HepG2 (cell line): Measurements from ENCODE around the gene MMS19. TPM values are rescaled to one million over a fixed set of nuclear protein-coding genes. Genes with fewer than 3 reads are reported as not detected.

Experiments used
- AGO1 ChIP-seq: fragments of 200-400 bp; formaldehyde crosslinking; IDR thresholded peaks from 2 replicates; pipeline ENCODE4 v1.6.1; 2017; ENCODE audit warnings: mild to moderate bottlenecking, low read depth, low read length, moderate library complexity; ENCODE audit not compliant: poor library complexity, severe bottlenecking
- CCDC6 ChIP-seq: sonication (generic); formaldehyde crosslinking; IDR thresholded peaks from 2 replicates; pipeline ENCODE4 v1.8.1; 2022; ENCODE audit warnings: mild to moderate bottlenecking, missing genetic modification reagents, moderate library complexity
- CENPX ChIP-seq: sonication (generic); formaldehyde crosslinking; IDR thresholded peaks from 2 replicates; pipeline ENCODE4 v1.9.0; 2021; ENCODE audit warnings: mild to moderate bottlenecking, missing genetic modification reagents, moderate library complexity
- HOXA5 ChIP-seq: sonication (generic); formaldehyde crosslinking; IDR thresholded peaks from 2 replicates; pipeline ENCODE4 v1.4.0; 2020; ENCODE audit warnings: missing genetic modification reagents
- IRF2 ChIP-seq: IDR thresholded peaks from 2 replicates; pipeline ENCODE4 v1.6.1; 2018; ENCODE audit warnings: missing genetic modification reagents, missing compliant biosample characterization
- KLF9 ChIP-seq: IDR thresholded peaks from 2 replicates; pipeline ENCODE4 v1.6.1; 2016; ENCODE audit warnings: low read depth
- MIER2 ChIP-seq: IDR thresholded peaks from 2 replicates; pipeline ENCODE4 v1.6.1; 2016; ENCODE audit warnings: missing biosample characterization, missing genetic modification reagents
- NFKBIZ ChIP-seq: IDR thresholded peaks from 2 replicates; pipeline ENCODE4 v1.6.1; 2018; ENCODE audit warnings: missing genetic modification reagents, missing compliant biosample characterization
- PAWR ChIP-seq: sonication (generic); formaldehyde crosslinking; IDR thresholded peaks from 2 replicates; pipeline ENCODE4 v1.4.0; 2020; ENCODE audit warnings: missing genetic modification reagents, mild to moderate bottlenecking, borderline replicate concordance
- PHB2 ChIP-seq: fragments of 450-650 bp; IDR thresholded peaks from 2 replicates; pipeline ENCODE4 v1.6.1; 2018; ENCODE audit not compliant: partially characterized antibody
- PPARG ChIP-seq: conservative IDR thresholded peaks from 2 replicates; pipeline ENCODE4 v1.6.1; 2016; ENCODE audit warnings: missing biosample characterization, missing genetic modification reagents
- RAD51 ChIP-seq: fragments of 450-650 bp; IDR thresholded peaks from 2 replicates; pipeline ENCODE4 v1.6.1; 2016; ENCODE audit warnings: borderline replicate concordance
- RFXAP ChIP-seq: sonication (generic); formaldehyde crosslinking; IDR thresholded peaks from 2 replicates; pipeline ENCODE4 v1.4.0; 2020; ENCODE audit warnings: missing genetic modification reagents, borderline replicate concordance
- SPEN ChIP-seq: sonication (generic); formaldehyde crosslinking; IDR thresholded peaks from 2 replicates; pipeline ENCODE4 v1.5.1; 2020; ENCODE audit warnings: low read depth, mild to moderate bottlenecking, missing genetic modification reagents
- TBP ChIP-seq: sonication (generic); formaldehyde crosslinking; IDR thresholded peaks from 2 replicates; pipeline ENCODE4 v1.5.0; 2020; ENCODE audit warnings: missing genetic modification reagents
- ZBTB20 ChIP-seq: sonication (generic); formaldehyde crosslinking; IDR thresholded peaks from 2 replicates; pipeline ENCODE4 v1.8.1; 2023; ENCODE audit warnings: missing genetic modification reagents, low read depth, mild to moderate bottlenecking, borderline replicate concordance
- ZFP36 ChIP-seq: fragments of 150-350 bp; IDR thresholded peaks from 2 replicates; pipeline ENCODE4 v1.6.1; 2018; ENCODE audit warnings: borderline replicate concordance, low read length, low read depth; ENCODE audit not compliant: partially characterized antibody
- ZNF143 ChIP-seq: sonication (generic); formaldehyde crosslinking; IDR thresholded peaks from 2 replicates; pipeline ENCODE4 v1.4.0; 2020; ENCODE audit warnings: missing genetic modification reagents
- ZNF207 ChIP-seq: fragments of 450-650 bp; IDR thresholded peaks from 2 replicates; pipeline ENCODE4 v1.6.1; 2016; ENCODE audit warnings: antibody characterized with exemption, borderline replicate concordance
- ZNF225 ChIP-seq: sonication (generic); formaldehyde crosslinking; IDR thresholded peaks from 2 replicates; pipeline ENCODE4 v1.4.0; 2020; ENCODE audit warnings: mild to moderate bottlenecking, missing genetic modification reagents
- ZNF562 ChIP-seq: sonication (generic); formaldehyde crosslinking; IDR thresholded peaks from 2 replicates; pipeline ENCODE4 v1.8.0; 2022; ENCODE audit warnings: missing genetic modification reagents, borderline replicate concordance
- ZNF850 ChIP-seq: sonication (generic); formaldehyde crosslinking; conservative IDR thresholded peaks from 2 replicates; pipeline ENCODE4 v1.9.0; 2021; ENCODE audit warnings: mild to moderate bottlenecking, missing genetic modification reagents
- ZSCAN21 ChIP-seq: sonication (generic); formaldehyde crosslinking; IDR thresholded peaks from 2 replicates; pipeline ENCODE4 v1.8.0; 2022; ENCODE audit warnings: mild to moderate bottlenecking, missing genetic modification reagents, moderate library complexity, borderline replicate concordance
- polyA plus RNA-seq, 8 experiments: library from polyadenylated mRNA; depleted of rRNA in 3 of 8; stranded (reverse) in 7 of 8; unstranded in 1 of 8; fragments of >200 nt; fragmentation: Illumina TruSeq in 4 of 8; extraction: Trizol in 4 of 8; gene quantifications; 2 replicates each; pipeline versions ENCODE4 v1.2.1 to v1.2.3, GENCODE V29; 2011 to 2016; ENCODE audit warnings: low read depth in 4 of 8, missing spikeins in 1 of 8, mixed read lengths in 1 of 8; ENCODE audit not compliant: insufficient read depth in 1 of 8
- total RNA-seq, 5 experiments: library from RNA; depleted of rRNA; stranded (reverse); fragments of >200 nt; fragmentation: Illumina TruSeq; extraction: Trizol; gene quantifications; 2 replicates each; pipeline ENCODE4 v1.2.3, GENCODE V29; 2016; ENCODE audit warnings: low read depth in 1 of 5
- TF ChIP-seq, protein P1 (sequence below): IDR thresholded peaks from 2 replicates; pipeline ENCODE4 v1.6.1; 2018; ENCODE audit warnings: missing genetic modification reagents
- TF ChIP-seq, protein P2 (sequence below): sonication (generic); formaldehyde crosslinking; IDR thresholded peaks from 2 replicates; pipeline ENCODE4 v1.9.0; 2021; ENCODE audit warnings: missing genetic modification reagents, borderline replicate concordance
- TF ChIP-seq, protein P3 (sequence below): sonication (generic); formaldehyde crosslinking; IDR thresholded peaks from 2 replicates; pipeline ENCODE4 v1.5.0; 2020; ENCODE audit warnings: missing genetic modification reagents
- TF ChIP-seq, protein P4 (sequence below): sonication (generic); formaldehyde crosslinking; IDR thresholded peaks from 2 replicates; pipeline ENCODE4 v1.8.0; 2022; ENCODE audit warnings: missing genetic modification reagents, mild to moderate bottlenecking, inconsistent platforms, borderline replicate concordance

MMS19 gene
- total and polyA plus RNA-seq, 2 of the 13 experiments (the other 11 are each of a cell fraction or from before 2014, with no cell fraction given), result 76.4 to 107 TPM

DNA sequence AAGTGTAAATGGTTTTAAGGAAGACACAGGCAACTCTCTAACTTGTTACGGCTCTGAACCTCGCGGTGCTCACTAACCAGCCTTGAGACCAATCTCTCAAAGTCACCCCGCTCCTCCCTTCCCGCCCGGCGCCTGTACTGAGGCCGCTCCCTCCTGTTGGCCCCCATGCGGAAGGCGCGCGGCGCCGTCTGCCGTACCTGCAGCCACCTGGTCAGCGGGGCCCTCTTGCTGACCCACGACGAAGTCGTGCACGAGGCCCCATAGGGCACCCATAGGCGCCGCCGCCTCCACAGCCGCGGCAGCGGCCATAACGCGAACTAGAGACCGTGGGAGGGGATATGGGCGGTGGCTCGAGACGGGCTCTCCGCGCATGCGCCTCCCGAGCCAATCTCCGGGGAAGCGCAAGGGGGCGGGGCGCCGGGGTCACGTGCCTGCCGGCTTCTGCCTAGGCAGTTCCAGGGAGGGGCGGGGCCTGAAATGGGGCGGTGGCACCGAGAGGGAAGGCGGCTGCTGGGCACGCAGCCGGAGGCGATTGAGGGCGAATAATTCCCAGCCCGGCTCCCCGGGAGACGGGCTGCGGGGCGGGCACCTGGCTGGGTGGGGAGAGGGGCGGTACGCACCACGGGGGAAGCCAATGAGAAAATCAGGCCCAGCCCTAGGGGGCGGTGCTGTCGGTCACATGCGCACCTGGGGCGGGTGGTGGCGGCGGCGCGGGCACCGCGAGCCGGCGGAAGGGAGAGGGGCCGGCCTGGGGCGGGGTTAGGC is at the start of gene MMS19 (continued):
- TF ChIP-seq, protein P1, sequence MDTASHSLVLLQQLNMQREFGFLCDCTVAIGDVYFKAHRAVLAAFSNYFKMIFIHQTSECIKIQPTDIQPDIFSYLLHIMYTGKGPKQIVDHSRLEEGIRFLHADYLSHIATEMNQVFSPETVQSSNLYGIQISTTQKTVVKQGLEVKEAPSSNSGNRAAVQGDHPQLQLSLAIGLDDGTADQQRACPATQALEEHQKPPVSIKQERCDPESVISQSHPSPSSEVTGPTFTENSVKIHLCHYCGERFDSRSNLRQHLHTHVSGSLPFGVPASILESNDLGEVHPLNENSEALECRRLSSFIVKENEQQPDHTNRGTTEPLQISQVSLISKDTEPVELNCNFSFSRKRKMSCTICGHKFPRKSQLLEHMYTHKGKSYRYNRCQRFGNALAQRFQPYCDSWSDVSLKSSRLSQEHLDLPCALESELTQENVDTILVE (CRISPR knock-in tag), result 0 out of 2 replicates have a peak, but pooled peaks have one; percentile 31
- TF ChIP-seq IRF2 (CRISPR knock-in tag), result no peak; the same call in 1 of the 2 replicates
- 0 out of 2 replicates have a peak, but pooled peaks have one; percentile 22 for TF ChIP-seq MIER2
- TF ChIP-seq, protein P2, sequence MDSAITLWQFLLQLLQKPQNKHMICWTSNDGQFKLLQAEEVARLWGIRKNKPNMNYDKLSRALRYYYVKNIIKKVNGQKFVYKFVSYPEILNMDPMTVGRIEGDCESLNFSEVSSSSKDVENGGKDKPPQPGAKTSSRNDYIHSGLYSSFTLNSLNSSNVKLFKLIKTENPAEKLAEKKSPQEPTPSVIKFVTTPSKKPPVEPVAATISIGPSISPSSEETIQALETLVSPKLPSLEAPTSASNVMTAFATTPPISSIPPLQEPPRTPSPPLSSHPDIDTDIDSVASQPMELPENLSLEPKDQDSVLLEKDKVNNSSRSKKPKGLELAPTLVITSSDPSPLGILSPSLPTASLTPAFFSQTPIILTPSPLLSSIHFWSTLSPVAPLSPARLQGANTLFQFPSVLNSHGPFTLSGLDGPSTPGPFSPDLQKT (CRISPR knock-in tag), result no peak
- no peak for TF ChIP-seq KLF9 (CRISPR knock-in tag)
- TF ChIP-seq SPEN, result peak; percentile 14
- TF ChIP-seq NFKBIZ (CRISPR knock-in tag), result 0 out of 2 replicates have a peak, but pooled peaks have one; percentile 50
- TF ChIP-seq TBP (CRISPR knock-in tag), result 0 out of 2 replicates have a peak, but pooled peaks have one; percentile 3
- TF ChIP-seq HOXA5, result no peak
- TF ChIP-seq CENPX (CRISPR knock-in tag), result no peak
- no peak for TF ChIP-seq PAWR
- no peak for TF ChIP-seq ZNF225 (CRISPR knock-in tag)
- TF ChIP-seq AGO1, result no peak
- TF ChIP-seq ZFP36, result no peak
- no peak for TF ChIP-seq PHB2
- peak; percentile 74; the same call in 1 of the 2 replicates for TF ChIP-seq CCDC6 (CRISPR knock-in tag)
- TF ChIP-seq RAD51, result peak; percentile 90
- no peak for TF ChIP-seq ZNF143
- TF ChIP-seq PPARG (CRISPR knock-in tag), result 0 out of 2 replicates have a peak, but pooled peaks have one; percentile 17
- no peak for TF ChIP-seq ZBTB20 (CRISPR knock-in tag)
- TF ChIP-seq ZNF850 (CRISPR knock-in tag), result no peak
- TF ChIP-seq RFXAP (CRISPR knock-in tag), result no peak; the same call in 1 of the 2 replicates
- TF ChIP-seq, protein P3, sequence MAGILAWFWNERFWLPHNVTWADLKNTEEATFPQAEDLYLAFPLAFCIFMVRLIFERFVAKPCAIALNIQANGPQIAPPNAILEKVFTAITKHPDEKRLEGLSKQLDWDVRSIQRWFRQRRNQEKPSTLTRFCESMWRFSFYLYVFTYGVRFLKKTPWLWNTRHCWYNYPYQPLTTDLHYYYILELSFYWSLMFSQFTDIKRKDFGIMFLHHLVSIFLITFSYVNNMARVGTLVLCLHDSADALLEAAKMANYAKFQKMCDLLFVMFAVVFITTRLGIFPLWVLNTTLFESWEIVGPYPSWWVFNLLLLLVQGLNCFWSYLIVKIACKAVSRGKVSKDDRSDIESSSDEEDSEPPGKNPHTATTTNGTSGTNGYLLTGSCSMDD (CRISPR knock-in tag), result no peak
- TF ChIP-seq ZNF207, result no peak
- TF ChIP-seq, protein P4, sequence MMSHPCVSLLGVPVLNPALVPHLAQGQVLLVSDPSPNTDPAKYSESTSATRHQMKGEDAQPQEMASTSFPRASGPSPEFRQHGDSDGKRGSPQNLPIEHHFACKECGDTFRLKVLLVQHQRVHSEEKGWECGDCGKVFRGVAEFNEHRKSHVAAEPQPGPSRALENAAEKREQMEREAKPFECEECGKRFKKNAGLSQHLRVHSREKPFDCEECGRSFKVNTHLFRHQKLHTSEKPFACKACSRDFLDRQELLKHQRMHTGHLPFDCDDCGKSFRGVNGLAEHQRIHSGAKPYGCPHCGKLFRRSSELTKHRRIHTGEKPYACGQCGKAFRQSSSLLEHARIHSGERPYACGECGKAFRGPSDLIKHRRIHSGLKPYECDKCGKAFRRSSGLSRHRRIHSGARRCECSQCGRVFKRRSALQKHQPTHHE, result no peak; the same call in 1 of the 2 replicates
- TF ChIP-seq ZNF562 (CRISPR knock-in tag), result 0 out of 2 replicates have a peak, but pooled peaks have one; percentile 24
- TF ChIP-seq ZSCAN21 (CRISPR knock-in tag), result peak; percentile 42; the same call in 1 of the 2 replicates
